ENCODE results near the gene ATXN1. TPM values are rescaled to one million over a fixed set of nuclear protein-coding genes. Genes with fewer than 3 reads are reported as not detected.
"Not testable (repeated sequence)": the region's sequence is repeated elsewhere in the genome, so short reads cannot be mapped to it uniquely, and the experiment has no call there.

ATXN1 gene
- total RNA-seq, 1 donor from 2014 or later = 23.7 TPM

- DNase-seq (ENCODE audit: extremely low read depth, low read depth, low spot score) = no peak
These were observed 104.8 kb downstream of the ATXN1 start for GRCh38 chr6:16656451-16656850.

DNA sequence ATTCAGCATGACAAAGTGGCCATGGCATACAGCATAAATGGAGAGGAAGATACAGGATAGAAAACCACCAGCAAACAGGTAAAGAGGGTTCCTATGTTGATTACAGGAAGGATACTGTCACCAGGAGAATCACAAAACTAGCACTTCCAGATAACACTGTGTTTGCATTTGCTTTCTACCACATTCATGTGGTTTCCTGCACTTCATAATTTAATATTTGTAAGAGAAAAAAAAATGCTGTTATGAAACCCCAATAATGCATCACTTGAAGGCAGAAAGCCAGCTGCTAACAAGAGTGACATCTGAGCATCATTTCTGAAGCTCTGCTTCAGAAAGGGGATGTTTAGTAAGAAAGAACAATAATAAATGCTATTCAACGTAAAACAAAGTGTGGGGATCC, 106.6 kb downstream of the ATXN1 start:
- no peak for DNase-seq (ENCODE audit: extremely low read depth, low read depth, low spot score)

DNA sequence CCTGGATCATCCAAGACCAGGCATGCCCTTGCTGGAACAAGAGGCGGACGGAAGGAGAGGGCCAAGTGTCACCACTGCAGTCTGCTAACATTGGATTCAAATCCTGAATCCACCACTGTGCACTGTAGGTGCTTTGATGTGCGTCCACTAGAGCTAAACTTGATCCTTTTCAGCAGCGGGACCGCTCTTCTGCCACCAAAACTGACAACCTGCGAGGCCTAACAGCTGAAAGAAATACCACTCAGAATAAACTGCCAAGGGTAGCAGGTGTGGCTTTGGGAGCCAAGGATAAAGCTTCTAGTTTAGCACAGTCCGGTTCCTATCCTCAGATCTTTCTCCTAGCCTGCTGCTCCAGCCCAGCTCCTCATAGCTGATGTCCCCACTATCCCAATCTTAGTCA, 108.0 kb downstream of the ATXN1 start:
- no peak for DNase-seq (ENCODE audit: extremely low read depth, low read depth, low spot score)

GRCh38 chr6:16651871-16652270, 109.4 kb downstream of the ATXN1 start:
- no peak for DNase-seq (ENCODE audit: extremely low read depth, low read depth, low spot score)

GRCh38 chr6:16649890-16650289, 111.4 kb downstream of the ATXN1 start:
- no peak for DNase-seq (ENCODE audit: extremely low read depth, low read depth, low spot score)

DNA sequence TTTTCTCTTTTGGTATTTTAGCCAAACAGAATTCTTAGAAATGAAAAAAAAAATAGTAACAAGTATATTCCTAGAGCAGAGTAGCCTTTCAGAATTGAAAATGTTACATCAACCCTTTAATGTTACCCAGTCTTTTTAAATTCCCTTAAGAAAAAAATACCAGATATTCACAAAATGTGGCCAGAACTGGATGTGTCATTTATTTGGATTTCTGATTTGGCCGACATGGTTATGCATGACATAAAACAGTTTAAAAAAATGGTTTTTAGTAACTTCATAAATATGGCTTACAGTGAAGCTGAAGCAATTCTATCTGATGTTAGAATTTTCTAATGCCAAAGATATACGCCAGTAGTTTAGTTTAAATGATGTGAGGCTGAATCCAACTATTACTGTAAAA, 112.0 kb downstream of the ATXN1 start:
- DNase-seq (ENCODE audit: extremely low read depth, low read depth, low spot score) = no peak

DNA sequence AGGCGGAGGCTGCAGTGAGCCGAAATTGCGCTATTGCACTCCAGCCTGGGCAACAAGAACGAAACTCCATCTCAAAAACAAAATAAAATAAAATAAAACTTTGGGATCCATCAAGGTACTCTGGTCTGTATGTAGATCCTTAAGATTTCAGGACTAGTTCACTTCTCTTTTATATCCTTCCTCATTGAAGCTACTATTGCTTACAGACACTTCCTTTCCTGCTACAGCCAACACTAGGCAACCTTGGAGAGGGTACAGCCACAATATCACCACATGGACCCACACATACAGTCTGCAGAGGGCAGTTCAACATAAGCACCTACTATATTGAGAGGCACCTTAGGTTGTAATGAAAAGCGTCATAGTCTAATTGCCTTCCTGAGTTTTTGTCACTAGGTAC, 113.3 kb downstream of the ATXN1 start:
- no peak for DNase-seq (ENCODE audit: extremely low read depth, low read depth, low spot score)

GRCh38 chr6:16647422-16647821, 113.8 kb downstream of the ATXN1 start:
- DNase-seq (ENCODE audit: extremely low read depth, low read depth, low spot score) = no peak

GRCh38 chr6:16644540-16645250, 116.6 kb downstream of the ATXN1 start:
- no peak for DNase-seq (ENCODE audit: extremely low read depth, low read depth, low spot score)

GRCh38 chr6:16639684-16640480, 121.4 kb downstream of the ATXN1 start:
- peak; percentile 20 for DNase-seq (ENCODE audit: extremely low read depth, low read depth, low spot score)

DNA sequence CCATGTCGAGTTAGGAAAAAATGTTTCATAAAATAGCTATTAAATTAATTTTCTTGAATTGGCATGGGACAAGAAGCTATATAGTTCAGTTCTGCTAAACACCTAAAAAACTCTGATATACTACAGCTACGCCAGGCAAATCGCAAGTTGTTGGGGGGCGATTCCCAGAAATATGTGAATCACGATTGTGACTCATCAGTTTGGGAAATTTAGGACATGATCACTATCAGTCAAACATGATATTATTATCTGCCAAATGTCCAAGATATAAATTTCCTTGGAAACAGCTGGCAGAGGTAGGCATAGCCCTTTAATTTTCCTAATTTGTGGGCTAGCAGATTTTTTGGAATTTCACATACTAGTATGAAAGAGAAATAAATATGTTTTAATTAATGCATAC, 123.6 kb downstream of the ATXN1 start:
- DNase-seq (ENCODE audit: extremely low read depth, low read depth, low spot score) = no peak

GRCh38 chr6:16635810-16636602, 125.3 kb downstream of the ATXN1 start:
- no peak for DNase-seq (ENCODE audit: extremely low read depth, low read depth, low spot score)

DNA sequence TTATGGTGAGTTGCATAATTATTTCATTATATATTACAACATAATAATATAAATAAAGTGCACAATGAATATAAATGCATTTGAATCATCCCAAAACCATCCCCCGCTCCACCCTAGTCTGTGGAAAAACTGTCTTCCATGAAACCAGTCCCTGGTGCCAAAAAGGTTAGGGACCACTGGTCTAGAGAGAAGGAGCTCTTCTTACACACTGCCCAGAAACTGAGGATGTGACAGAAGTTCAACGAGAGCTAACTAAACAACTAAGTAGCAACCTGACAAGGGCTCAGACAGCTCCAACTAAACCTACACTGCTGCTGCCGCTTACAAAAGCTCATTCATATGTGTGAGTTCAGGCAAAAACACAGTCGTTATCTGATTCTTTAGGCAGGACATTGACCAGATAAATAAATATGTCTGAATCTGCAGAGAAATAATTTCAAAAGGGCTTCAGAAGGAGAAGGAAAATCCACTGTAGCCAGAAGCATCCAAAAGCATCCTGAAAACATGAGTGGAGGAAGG, 125.9 kb downstream of the ATXN1 start:
- no peak for DNase-seq (ENCODE audit: extremely low read depth, low read depth, low spot score)

- no peak for DNase-seq (ENCODE audit: extremely low read depth, low read depth, low spot score)
These were observed 126.4 kb downstream of the ATXN1 start for GRCh38 chr6:16634855-16635254.

GRCh38 chr6:16633961-16634360, 127.3 kb downstream of the ATXN1 start:
- DNase-seq (ENCODE audit: extremely low read depth, low read depth, low spot score) = no peak

DNA sequence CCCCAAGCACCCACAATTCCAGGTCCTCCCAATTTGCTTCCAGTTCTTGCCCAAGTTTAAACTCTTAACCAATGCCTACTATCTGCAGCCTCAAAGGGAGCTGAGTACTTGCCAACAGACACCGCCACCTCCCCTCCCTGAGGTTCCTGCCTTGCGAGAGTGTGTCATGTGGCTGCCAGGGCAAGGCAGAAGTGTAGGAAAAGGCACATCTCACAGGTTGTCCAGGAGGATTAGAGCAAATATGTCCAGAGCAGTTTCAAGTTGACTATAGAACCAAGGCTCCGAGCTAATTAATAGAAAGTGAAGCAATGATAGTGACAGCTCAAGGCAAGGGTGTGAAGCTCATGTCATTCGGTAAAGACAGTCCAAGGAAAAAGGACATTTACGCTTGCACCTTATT, 127.8 kb downstream of the ATXN1 start:
- no peak for DNase-seq (ENCODE audit: extremely low read depth, low read depth, low spot score)

DNA sequence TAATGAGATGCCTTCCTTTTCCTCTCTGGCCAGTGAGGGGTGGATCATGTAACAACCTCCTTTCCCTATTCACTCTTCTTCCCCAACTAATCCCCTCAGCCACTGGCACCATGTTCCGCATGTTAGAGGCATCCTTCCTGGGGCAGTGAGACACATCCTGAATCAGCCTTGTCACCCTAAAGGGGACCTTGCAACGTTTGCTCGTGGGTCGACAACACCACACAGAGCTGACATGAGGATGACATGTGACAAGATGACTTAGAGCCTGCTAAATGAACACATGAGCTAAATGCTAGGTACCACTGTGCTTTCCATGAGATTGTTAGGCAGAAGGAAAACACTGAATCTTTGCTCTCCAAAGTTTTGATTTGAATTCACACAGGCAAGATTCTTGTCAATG, 129.2 kb downstream of the ATXN1 start:
- DNase-seq (ENCODE audit: extremely low read depth, low read depth, low spot score) = no peak

- DNase-seq (ENCODE audit: extremely low read depth, low read depth, low spot score) = no peak
These were observed 131.1 kb downstream of the ATXN1 start for GRCh38 chr6:16630026-16630643.

GRCh38 chr6:16628580-16628979, 132.7 kb downstream of the ATXN1 start:
- not testable (repeated sequence) for DNase-seq (ENCODE audit: extremely low read depth, low read depth, low spot score)

DNA sequence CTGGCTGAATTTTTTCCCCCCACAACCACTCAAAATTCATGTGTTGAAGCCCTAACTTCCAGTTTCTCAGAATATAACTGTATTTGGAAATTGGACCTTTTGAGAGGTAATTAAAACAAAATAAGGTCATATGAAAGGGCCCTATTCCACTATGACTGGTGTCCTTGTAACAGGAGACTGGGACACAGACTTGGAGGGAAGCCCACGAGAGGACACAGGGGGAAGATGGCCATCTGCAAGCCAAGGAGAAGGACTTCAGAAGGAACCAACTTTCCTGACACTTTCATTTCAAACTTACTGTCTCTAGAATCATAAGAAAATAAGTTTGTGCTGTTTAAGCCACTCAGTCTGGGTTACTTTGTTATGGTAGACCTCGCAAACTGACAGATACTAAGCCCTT, 134.6 kb downstream of the ATXN1 start:
- no peak for DNase-seq (ENCODE audit: extremely low read depth, low read depth, low spot score)
